GM21723 (cell line): ENCODE data around the gene XBP1.
A peak's percentile ranks its signal among the peaks of the same experiment; 100 is the strongest.
"Not testable (repeated sequence)": the region's sequence is repeated elsewhere in the genome, so short reads cannot be mapped to it uniquely, and the experiment has no call there.

Experiments used
- ATAC-seq: cut with Tn5 transposase; IDR thresholded peaks from one replicate; pipeline ENCODE4 v1.9.1; 2021; ENCODE audit warnings: mild to moderate bottlenecking, moderate library complexity; ENCODE audit not compliant: unreplicated experiment

The XBP1 gene

DNA sequence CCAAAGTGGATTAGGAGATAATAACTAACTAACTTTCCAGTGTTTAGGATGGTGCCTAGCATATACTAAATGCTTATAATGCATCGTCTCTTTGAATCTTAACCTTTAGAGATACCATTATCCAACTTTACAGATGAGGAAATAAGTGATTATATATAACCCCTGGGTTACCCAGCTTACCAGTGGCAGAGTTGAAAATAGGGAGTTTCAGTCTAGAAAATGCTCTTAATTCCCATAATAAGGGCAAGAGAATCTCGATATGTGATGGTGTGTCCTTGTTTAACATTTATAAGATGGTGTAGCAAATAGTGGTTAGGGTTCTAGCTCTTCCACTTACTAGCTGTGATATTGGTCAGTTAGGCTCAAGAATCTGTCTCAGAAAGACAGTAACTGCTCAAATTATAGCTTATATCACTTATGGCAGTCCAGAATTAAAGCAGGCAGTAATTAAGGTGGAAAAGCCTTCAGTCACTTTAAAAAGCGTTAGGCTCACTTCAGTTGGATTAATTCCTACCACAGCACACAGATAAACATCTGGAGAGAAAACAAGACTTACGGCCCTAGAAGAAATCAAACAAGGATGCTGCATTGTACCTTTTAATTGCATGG is 6.3 kb downstream of the XBP1 start:
- no peak for ATAC-seq

DNA sequence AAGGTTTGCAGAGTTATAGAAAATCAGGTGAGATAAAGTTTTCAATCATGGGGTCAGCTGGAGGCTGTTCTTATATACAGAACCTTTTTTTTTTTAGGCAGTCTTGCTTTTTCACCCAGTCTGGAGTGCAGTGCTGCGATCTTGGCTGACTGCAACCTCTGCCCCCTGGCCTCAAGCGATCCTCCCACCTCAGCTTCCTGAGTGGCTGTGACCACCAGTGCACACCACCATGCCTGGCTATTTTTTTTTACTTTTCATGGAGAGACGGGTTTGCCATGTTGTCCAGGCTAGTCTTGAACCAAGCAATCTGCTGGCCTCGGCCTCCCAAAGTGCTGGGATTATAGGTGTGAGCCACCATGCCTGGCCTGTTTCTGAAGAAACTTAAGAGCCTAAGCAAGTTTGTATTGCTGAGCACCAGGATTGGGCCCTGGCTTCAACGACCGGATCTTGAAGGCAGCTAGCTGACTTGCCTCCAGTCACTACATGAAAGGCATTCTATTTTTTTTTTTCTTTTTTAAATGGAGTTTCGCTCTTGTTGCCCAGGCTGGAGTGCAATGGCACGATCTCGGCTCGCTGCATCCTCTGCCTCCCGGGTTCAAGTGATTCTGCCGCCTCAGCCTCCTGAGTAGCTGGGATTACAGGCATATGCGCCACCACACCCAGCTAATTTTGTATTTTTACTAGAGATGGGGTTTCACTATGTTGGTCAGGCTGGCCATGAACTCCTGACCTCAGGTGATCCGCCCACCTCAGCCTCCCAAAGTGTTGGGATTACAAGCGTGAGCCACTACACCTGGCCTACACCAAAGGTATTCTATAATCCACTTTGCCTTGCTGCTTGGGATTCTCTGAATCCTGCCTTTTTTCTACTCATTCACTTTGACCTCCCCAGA is 7.6 kb downstream of the XBP1 start:
- ATAC-seq: peak; percentile 39

DNA sequence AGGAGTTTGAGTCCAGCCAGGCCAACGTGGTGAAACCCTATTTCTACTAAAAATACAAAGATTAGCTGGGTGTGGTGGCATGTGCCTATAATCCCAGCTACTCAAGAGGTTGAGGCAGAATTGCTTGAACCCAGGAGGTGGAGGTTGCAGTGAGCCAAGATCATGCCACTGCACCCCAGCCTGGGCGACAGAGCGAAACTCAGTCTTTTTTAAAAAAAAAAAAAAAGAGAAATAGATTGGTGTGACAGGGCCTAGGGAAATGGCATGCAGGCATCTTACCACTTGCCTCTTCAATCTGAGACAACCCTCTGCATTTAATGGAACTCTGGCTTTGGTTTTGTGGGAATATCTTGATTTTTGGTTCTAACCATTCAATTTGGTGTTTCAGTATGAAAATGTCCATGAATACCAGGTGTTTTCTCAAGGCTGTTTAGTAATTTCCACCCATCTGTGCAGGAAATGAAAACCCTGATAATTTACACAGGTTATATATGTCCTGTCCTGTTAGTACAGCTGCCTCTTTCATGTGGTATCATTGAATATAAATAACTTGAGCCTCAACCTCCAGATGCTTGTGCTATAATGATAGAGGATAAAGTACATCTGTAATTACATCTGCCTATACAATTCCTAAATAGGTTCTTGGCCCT is 8.4 kb downstream of the XBP1 start:
- ATAC-seq: peak; percentile 50

DNA sequence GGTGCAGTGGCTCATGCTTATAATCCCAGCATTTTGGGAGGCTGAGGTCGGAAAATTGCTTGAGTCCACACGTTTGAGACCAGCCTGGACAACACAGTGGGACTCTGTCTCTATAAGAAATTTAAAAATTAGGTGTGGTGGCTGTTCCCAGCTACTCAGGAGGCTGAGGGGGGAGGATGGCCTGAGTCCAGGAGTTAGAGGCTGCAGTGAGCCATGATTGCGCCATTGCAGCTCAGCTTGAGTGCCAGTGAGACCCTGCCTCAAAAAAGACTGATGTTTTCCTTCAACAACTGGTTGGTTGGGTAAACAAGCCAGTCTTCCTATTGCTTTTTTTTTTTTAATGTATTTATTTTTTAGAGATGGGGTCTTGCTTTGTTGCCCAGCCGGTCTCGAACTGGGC is 9.2 kb downstream of the XBP1 start:
- ATAC-seq: no peak

DNA sequence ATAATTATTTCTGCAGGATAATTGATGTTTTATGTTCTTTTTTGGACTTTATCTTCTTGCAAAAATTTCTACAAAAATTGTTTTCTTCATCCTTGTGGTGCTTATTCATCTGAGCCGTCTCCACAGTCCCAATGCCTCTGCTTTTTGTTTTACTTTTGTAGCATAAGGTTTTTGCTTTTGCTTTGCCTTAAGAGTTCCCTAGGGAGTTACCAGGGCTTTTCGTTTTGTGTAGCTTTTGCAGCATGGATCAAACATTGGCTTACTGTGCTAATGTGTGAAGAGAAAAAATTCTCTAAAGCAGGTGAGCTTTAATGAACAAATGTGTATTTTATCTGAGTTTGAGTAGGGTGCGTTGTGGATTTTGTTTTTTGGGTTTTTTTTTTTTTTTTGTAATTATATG is 11.8 kb downstream of the XBP1 start:
- ATAC-seq: no peak

DNA sequence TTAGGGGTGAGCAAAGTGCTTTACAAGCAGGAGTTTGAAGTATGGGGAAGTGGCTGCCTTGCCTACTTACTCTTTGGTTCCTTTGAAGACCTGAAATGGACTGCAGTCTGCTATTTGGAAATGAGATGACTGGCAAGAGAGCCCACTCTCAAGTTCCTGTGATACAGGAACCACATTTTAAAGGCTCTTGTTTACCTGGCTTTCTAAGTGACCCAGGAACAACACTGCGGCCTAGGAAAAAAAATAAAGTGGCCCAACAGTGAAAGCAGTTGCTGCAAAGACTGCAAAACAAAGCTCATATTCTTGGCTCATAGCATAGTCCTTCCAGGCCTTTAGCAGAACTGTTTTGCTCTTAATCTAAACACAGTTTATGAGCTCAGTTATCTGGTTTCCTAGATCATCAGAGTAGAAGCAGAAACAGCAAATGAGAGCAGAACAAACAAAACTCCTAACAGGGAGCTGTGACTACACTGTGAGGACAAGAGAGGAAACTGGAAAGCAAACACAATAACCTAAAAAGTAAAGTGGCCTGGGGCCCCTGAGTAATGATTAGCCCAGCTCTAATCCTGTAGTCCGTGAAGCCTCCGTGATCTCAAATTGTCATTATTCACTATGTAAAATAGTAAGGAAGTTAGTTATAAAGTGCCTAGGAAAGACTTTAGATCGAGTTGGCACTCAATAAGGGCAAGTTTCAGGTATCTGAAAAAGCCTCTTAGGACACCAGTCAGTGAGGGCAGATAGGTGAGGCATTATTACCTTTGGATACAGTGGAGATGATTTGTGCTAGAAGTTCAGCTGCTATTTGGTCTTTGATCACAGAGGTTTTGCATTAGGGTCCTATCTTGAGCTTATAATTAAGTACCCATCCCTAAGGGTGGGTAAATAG is 16.3 kb downstream of the XBP1 start:
- ATAC-seq: no peak

DNA sequence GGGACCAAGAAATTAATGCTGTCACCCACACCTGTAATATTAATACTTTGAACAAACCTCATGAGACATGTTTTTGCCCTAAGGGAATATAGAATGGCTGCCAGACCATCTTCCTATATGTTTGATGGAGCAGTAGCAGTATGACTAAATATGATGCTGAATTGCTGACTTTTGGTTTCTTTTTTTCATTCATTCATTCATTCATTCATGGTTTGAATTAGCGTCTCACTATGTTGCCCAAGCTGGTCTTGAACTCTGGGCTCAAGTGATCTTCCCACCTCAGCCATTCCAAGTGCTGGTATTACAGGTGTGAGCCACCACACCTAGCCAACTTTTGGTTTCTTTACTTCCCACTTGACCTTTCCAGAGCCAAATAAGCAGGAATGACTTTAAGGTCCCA is 20.1 kb downstream of the XBP1 start:
- no peak for ATAC-seq

DNA sequence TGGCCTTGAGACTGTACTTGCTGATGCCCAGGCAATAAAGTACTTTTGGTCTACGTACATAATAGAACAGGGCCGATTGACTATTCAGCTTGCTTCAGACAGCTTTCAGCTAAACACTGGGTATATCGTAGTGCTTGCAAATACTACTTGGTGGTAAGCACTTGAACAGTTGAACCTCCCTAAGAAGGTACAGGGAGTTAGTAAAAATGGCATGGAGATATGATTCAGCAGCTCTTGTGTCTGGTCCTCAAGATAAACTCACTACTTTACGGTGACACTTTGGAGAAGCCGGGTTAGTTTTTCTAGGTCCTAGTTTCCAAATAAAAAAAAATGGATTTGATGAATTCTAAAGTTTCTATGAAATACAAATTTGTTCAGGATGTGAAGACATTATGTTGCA is 20.5 kb downstream of the XBP1 start:
- ATAC-seq: no peak

DNA sequence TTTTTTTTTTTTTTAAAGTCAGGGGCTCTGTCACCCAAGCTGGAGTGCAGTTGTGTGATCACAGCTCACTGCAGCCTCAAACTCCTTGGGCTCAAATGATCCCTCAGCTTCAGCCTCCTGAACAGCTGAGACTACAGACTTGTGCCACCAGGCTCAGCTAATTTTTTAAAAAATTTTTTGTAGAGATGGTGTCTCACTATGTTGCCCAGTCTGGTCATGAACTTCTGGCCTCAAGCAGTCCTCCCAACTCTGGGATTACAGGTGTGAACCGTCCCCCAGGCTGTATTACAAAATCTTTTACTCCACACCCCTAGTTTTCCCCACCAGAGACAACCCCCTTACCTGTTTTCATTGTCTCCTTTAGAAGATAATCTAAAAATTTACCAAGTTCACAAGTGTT is 26.0 kb downstream of the XBP1 start:
- ATAC-seq: no peak

DNA sequence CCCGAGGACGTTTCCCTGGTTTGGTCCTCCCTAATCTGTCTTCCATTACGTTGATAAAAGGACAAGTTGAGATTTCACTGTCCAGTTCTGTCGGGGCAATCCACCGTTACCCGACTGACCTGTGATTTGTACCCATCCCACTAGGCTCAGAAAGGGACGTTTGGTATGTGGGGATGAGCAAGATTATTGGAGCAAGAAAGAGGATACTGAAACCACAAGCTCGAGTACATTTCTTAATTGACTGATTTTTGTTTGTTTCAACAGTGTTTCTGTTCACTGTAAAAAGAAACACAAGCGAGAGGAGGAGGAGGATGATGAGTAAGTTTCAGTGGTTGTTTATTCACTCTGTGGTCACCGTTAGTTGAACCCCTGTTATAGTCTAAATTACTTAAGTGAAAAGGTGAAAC is 26.9 kb downstream of the XBP1 start:
- peak; percentile 18 for ATAC-seq

DNA sequence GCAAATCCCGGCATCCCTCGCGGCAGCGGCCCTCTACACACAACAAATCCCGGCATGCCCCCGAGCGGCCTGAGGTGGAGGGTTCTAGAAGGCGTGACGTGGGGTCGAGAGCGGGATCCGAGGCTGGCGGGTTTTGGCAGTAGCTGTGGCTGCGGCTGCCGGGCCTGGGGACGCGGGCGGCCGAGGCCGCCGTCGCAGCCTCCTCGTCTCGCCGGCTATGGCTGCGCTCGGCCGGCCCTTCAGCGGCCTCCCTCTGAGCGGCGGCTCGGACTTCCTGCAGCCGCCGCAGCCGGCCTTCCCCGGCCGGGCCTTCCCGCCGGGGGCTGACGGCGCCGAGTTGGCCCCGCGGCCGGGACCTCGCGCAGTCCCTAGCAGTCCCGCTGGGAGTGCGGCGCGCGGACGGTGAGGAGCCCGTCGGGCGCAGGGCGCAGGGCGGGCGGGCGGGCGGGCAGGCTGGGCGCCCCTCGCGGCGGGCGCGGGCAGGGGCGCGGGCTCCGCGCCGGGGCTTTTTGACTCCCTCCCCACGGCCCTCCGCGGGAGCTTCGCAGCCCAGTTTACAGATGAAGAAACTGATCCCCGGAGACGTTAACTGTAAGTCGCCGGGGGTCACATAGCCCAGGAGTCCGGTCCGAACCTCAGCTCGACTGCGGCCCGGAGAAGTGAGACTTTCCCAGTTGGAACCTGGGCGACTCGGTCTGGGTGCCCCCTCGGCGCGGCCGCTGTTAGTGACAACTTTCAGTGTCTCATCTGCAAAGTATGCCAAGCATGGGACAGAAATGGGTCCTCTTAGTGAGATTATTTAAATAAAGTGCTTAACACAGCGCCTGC is 27.5 kb downstream of the XBP1 start, which contains the start of gene CCDC117:
Gene CCDC117 (plus strand): TSS at position 63 of the 828 bp plus-strand sequence. CDS start 155 bp downstream, at position 218.
- ATAC-seq: peak; percentile 87

DNA sequence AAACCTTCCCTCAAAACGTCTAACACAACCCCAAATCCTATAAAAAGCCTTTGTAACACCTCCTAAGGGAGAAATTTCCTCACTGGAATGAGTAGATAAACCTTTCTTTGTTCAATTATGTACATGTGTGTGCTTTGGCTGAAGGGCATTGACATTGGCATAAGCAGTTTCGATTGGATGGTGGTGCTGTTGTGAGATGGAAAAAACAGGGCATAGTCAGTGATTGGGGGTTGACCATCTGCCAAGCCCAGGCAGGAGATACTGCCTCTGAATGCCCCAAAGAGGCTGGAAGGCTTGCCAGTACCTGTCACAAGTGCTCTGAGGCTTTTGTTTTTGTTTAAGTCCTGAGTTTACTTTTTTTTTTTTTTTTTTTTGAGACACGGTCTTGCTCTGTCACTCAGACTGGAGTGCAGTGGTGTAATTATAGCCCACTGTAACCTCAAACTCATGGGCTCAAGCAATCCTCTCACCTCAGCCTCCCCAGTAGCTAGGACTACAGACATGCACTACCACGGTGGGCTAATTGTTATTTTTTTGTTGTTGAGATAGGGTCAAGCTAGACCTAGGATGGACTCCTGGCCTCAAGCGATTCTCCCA is 29.1 kb downstream of the XBP1 start:
- ATAC-seq: no peak

DNA sequence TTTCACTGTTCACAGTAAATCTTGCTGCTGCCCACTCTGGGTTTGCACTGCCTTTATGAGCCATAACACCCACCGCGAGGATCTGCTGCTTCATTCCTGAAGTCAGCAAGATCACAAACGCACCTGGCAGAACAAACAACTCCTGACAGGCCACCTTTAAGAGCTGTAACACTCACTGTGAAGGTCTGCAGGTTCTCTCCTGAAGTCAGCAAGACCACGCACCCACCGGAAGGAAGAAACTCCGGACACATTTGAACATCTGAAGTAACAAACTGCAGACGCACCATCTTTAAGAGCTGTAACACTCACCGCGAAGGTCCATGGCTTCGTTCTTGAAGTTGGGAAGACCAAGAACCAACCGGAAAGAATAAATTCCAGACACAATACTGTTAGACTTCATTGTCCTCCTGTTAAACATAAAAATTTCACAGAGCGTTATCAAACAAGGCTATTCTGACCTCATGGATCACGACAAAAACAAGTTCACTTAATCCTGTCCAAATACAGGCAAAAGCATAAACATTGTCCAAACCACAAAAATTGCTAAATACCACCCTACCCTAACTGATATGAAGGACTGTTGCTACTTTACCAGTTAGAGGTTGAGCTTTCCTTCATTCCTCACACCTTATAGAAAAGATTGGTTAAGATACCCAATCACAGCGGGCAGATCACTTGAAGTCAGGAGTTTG is 30.8 kb downstream of the XBP1 start:
- no peak for ATAC-seq

DNA sequence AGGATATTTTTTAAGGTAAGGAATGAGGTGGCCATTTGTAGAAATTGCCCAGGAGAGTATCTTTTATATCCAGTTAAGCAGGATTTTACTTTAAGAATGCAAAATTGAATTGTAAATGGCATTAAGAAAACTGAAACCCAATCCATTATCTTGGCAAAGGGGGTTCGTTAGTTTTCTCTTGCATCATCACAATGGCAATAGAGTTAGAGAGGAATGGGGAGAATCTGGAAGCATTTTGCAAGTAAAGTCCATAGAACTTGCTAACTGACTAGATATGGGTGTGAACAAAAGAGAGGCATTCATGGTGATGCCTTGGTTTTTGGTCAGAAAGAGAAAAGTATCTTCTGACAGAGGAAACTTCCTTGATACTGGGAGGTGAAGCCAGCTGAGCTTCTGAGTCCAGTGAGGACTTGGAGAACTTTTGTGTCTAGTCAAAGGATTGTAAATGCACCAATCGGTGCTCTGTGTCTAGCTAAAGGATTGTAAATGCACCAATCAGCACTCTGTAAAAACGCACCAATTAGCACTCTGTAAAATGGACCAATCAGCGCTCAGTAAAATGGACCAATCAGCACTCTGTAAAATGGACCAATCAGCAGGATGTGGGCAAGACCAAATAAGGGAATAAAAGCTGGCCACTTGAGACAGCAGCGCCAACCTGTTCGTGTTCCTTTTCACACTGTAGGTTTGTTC is 31.5 kb downstream of the XBP1 start:
- ATAC-seq: no peak

DNA sequence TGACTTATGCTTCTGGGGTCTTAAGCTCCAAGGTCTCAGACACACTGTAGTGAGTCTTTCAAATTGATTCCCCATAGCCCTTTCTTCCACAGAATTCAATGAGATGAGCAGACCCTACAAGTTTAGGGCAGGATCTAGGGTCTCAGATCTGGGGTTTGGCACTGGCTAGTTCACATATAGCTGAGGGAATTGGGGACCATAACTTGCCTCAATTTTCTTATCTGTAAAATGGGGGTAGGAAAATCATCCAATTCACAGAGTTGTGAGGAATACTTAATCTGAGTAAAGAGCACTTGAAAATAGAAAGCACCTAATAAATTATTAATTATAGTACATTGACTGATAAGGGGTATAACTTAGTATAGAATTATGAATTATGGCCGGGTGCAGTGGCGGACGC is 33.7 kb downstream of the XBP1 start:
- ATAC-seq: no peak

DNA sequence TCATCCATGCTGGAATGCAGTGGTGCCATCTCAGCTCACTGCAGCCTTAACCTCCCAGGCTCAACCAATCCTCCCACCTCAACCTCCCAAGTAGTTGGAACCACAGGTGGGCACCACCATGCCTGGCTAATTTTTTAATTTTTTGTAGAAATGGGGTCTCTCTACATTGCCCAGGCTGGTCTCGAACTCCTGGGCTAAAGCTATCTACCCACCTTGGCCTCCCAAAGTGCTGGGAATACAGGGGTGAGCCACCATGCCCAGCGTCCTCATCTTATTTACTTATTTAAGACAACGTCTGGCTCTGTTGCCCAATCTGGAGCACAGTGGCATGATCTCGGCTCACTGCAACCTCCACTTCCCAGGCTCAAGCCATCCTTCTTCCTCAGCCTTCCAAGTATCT is 38.4 kb downstream of the XBP1 start:
- not testable (repeated sequence) for ATAC-seq

DNA sequence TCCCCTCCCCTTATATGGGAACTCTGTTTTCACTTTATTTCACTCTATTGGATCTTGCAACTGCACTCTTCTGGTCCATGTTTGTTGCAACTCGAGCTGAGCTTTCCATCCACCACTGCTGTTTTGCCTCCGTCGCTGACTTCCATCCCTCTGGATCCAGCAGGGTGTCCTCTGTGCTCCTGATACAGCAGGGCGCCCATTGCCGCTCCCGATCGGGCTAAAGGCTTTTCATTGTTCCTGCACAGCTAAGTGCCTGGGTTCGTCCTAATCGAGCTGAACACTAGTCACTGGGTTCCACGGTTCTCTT is 39.0 kb downstream of the XBP1 start:
- no peak for ATAC-seq

DNA sequence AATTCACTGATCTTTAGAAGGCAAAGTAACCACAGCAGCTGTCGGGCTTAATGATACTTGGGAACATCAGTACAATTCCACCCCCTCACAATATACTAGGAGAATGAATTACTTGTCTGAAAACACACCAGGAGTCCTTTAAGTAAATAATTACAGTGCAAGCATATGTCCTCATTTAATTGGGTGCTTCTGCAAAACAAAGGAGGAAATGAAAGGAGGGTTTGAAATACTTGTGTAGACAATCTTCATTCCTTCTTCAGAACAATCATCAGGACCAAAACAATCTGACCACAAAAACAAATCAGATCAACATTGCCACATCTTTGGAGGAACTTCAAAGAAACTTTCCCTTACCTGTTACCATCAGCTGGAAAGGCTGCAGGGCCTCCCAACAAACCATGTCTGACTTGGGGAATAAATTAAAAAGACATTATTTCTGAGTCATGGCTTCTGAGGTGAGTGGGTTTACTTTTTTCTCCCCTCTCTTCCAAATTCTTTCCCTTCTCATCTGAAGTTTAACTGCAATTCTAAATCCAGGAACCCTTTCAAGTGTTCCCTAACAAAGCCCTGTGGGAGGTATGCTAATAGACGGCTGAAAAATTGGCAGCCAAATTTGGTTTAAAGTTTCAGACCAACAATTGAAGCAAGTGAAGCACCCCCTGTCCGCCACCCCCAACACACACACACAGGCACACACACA is 40.4 kb downstream of the XBP1 start:
- no peak for ATAC-seq
